GM21825 (cell line): ENCODE results near the gene PRR13.
A peak's percentile ranks its signal among the peaks of the same experiment; 100 is the strongest.

Source experiments
- ATAC-seq: cut with Tn5 transposase; IDR thresholded peaks from one replicate; pipeline ENCODE4 v1.9.1; 2021; ENCODE audit warnings: mild to moderate bottlenecking, moderate library complexity; ENCODE audit not compliant: unreplicated experiment

The PRR13 gene

GRCh38 chr12:53492188-53492587, 50.7 kb downstream of the PRR13 start:
- ATAC-seq = no peak

- ATAC-seq = peak; percentile 92
Measured at GRCh38 chr12:53492830-53493609, 51.5 kb downstream of the PRR13 start.

DNA sequence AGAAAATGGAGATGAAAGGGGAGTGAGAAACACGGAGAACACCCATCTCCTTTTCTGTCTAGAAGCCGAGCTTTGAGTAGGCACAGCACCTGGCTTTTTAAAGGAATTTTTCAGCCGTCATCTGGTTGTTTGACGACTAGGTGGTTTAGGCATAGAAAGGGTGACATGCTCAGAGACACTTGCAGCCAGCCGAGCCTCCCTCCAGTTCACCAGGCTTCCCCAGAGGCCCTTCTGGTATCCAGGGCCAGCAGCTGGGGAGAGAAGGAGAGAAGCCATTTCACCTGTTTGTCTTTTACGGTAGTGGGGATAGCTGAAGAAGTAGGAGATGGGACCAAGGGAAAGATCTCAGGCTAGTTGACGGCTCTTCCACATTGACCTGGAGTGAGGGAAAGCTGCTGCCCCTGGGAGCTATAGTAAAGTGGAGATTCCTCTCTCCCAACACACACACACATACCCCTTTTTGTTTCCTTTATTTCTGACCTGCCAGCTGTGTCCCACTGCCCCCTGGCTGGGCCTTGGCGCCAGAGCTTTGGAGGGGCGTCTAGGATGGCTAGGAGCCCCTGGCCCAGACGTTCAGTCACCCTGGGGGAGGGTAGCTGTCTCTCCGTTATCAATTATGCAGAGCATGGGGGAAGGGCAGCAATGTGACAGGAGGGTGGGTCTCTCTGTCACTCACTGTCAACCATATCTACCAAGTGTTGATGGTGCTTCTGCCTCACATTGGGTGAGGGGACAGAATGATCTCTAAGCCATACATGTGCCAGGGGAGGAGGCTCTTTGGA, 52.3 kb downstream of the PRR13 start:
- ATAC-seq = no peak
